SU-DHL-6 (cell line): ENCODE data around the gene FXYD5.
A peak's percentile ranks its signal among the peaks of the same experiment; 100 is the strongest.

Source experiments
- H2AFZ ChIP-seq: fragments of 200-600 bp; sonication (generic); 2 replicates; pipeline ENCODE4 v1.6.1; 2014; ENCODE audit warnings: low read depth, mild to moderate bottlenecking, moderate library complexity, mixed read lengths, antibody characterized with exemption, low read length; ENCODE audit not compliant: severe bottlenecking
- H3F3A ChIP-seq: fragments of 200-600 bp; shearing (Covaris generic); 2 replicates; pipeline ENCODE4 v1.6.0; 2016; ENCODE audit warnings: antibody characterized with exemption, mild to moderate bottlenecking; ENCODE audit not compliant: insufficient read depth
- H3K27ac ChIP-seq: fragments of 200-600 bp; sonication (generic); 2 replicates; pipeline ENCODE4 v1.5.1; 2016; ENCODE audit warnings: low read depth, mild to moderate bottlenecking, low read length, moderate library complexity, mixed read lengths
- H3K27me3 ChIP-seq: fragments of 200-600 bp; sonication (generic), shearing (Covaris generic); 2 replicates; pipeline ENCODE4 v1.6.0; 2014; ENCODE audit warnings: mild to moderate bottlenecking, low read length
- H3K36me3 ChIP-seq: fragments of 200-600 bp; sonication (generic); 2 replicates; pipeline ENCODE4 v1.6.1; 2014; ENCODE audit warnings: mild to moderate bottlenecking, low read length, mixed read lengths
- H3K4me2 ChIP-seq: fragments of 300-600, 200-600 bp; shearing (Covaris generic), sonication (generic); 2 replicates; pipeline ENCODE4 v1.6.0; 2014; ENCODE audit warnings: low read length, low read depth, mild to moderate bottlenecking; ENCODE audit not compliant: poor library complexity, severe bottlenecking
- H3K4me3 ChIP-seq: fragments of 200-600 bp; sonication (generic); 2 replicates; pipeline ENCODE4 v1.5.1; 2014; ENCODE audit warnings: antibody characterized with exemption, low read length, mild to moderate bottlenecking, mixed read lengths; ENCODE audit not compliant: insufficient read depth, poor library complexity, severe bottlenecking
- H3K79me2 ChIP-seq: fragments of 200-600 bp; sonication (generic); 2 replicates; pipeline ENCODE4 v1.6.1; 2014; ENCODE audit warnings: mild to moderate bottlenecking, low read length, moderate library complexity; ENCODE audit not compliant: insufficient read depth
- H3K9ac ChIP-seq: fragments of 200-600 bp; sonication (generic); 2 replicates; pipeline ENCODE4 v1.7.0; 2014; ENCODE audit warnings: mild to moderate bottlenecking, low read length
- H3K9me2 ChIP-seq: fragments of 200-600 bp; sonication (generic); replicated peaks from 2 replicates; pipeline ENCODE4 v1.6.1; 2014; ENCODE audit warnings: low read length; ENCODE audit not compliant: insufficient read depth
- H3K9me3 ChIP-seq: fragments of 200-600 bp; sonication (generic); 2 replicates; pipeline ENCODE4 v1.6.1; 2014; ENCODE audit warnings: low read length, mixed read lengths; ENCODE audit not compliant: insufficient read depth
- H4K20me1 ChIP-seq: fragments of 200-600 bp; sonication (generic); 2 replicates; pipeline ENCODE4 v1.6.1; 2014; ENCODE audit warnings: low read depth, mild to moderate bottlenecking, antibody characterized with exemption, low read length, moderate library complexity, mixed read lengths
- EZH2phosphoT487 ChIP-seq: fragments of 200-600 bp; sonication (generic), shearing (Covaris generic); conservative IDR thresholded peaks from 2 replicates; pipeline ENCODE4 v1.6.1; 2018; ENCODE audit warnings: mild to moderate bottlenecking, antibody characterized with exemption, low read length, moderate library complexity, mixed read lengths
- TF ChIP-seq, protein P1 (sequence below): fragments of 200-600 bp; sonication (generic); IDR thresholded peaks from one replicate; pipeline ENCODE4 v1.5.1; 2017; ENCODE audit warnings: antibody characterized with exemption, mild to moderate bottlenecking, low read length, moderate library complexity; ENCODE audit not compliant: insufficient read depth, poor library complexity, severe bottlenecking

The FXYD5 gene

DNA sequence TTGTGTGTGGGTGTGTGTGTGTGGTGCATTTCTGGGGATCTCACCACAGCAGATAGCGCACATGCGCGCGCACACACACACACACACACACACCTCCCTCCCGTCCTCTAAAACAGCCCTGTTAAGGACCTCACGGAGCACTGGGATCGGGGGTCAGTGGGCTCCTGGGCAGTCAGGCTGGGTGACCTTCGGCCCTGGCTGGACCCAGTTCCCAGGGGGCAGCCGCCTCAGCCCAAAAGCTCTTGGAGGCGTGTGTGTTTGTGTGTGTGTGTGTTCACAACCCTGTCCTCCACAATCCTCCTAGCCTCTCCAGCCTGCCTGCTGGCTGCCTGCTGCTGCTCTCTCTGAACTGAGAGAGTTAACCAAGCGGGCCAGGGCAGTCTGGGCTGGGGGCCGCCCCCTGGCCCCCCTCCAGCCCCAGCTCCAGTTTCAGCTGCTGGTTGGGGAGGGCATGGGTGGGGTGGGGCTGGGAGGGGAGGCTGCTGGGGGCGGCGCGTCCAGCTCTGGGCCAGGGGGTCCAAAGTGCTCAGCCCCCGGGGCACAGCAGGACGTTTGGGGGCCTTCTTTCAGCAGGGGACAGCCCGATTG, 16.1 kb upstream of the FXYD5 start, which contains the start of gene FXYD1:
Gene FXYD1, plus strand, starts transcription at position 520 of the 588 bp plus-strand sequence. CDS start 1,256 bp downstream, outside the sequence.
- Histone ChIP-seq H3K4me3 (no peak within 1 kb of the TSS), H3K4me2 (no peak within 1 kb of the TSS)

DNA sequence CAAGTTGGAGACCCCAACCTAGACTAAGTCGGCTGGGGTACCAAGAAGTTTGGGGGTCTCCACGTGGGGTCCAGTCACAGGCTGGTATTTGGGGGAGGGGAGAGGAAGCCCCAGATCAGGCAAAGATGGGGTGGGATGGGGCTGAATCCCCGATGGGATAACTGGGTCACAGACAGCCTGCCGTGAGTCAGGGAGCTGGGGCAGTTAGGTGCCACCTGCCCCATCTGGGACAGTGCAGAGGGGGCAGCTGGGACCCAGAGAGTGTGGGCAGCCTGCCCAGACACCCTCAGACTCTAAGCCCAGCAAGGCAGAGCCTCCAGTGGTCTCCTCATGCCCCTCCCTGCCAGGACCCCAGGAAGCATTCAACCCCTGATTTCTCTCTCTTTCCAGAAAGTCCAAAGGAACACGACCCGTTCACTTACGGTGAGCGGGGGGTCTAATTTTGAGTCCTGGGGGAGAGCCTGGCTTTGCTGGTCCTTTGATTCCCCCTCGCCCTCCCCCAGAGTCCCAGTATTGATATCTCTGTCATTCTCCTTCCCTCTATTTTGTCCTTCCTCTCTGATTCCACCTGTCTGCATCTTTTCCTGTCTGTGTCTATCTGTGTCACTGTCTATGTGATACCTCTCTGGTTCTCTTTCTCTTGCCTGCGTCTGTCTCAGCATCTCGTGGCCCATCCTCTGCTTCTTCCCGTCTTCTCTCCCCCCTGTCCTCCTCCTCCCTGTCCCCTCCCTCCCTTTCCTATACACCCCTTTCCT, 14.2 kb upstream of the FXYD5 start:
- H3K27me3 ChIP-seq, result no peaks in the 10 kb centered on the region
- H2AFZ ChIP-seq, result peak overlapping the region; percentile 70
- peak overlapping the region; percentile 31; the same call in 1 of the 2 replicates for H3K9ac ChIP-seq
- H4K20me1 ChIP-seq, result no peaks in the 10 kb centered on the region
- H3K4me2 ChIP-seq, result peak overlapping the region; percentile 70
- no peak overlapping the region for H3K4me3 ChIP-seq
- H3K27ac ChIP-seq, result no peak overlapping the region
- no peaks in the 10 kb centered on the region for H3K36me3 ChIP-seq
- no peaks in the 10 kb centered on the region for H3K9me2 ChIP-seq
- peaks cover 7% of the 10 kb centered on the region for H3F3A ChIP-seq
- H3K9me3 ChIP-seq, result no peaks in the 10 kb centered on the region
- no peaks in the 10 kb centered on the region for H3K79me2 ChIP-seq
- no peak for TF ChIP-seq EZH2phosphoT487
- TF ChIP-seq, protein P1, sequence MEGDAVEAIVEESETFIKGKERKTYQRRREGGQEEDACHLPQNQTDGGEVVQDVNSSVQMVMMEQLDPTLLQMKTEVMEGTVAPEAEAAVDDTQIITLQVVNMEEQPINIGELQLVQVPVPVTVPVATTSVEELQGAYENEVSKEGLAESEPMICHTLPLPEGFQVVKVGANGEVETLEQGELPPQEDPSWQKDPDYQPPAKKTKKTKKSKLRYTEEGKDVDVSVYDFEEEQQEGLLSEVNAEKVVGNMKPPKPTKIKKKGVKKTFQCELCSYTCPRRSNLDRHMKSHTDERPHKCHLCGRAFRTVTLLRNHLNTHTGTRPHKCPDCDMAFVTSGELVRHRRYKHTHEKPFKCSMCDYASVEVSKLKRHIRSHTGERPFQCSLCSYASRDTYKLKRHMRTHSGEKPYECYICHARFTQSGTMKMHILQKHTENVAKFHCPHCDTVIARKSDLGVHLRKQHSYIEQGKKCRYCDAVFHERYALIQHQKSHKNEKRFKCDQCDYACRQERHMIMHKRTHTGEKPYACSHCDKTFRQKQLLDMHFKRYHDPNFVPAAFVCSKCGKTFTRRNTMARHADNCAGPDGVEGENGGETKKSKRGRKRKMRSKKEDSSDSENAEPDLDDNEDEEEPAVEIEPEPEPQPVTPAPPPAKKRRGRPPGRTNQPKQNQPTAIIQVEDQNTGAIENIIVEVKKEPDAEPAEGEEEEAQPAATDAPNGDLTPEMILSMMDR, result no peak

More for the DNA sequence above, 16.1 kb upstream of the FXYD5 start, which contains the start of gene FXYD1:
- H3K9me3 ChIP-seq, result no peaks in the 10 kb centered on the region
- H3K9ac ChIP-seq, result no peak within 1 kb of the TSS
- no peaks in the 10 kb centered on the region for H3K9me2 ChIP-seq
- H3K27ac ChIP-seq, result no peak within 1 kb of the TSS
- H3K27me3 ChIP-seq, result no peaks in the 10 kb centered on the region
- no peak within 1 kb of the TSS for H2AFZ ChIP-seq
- H3K79me2 ChIP-seq, result no peaks in the 10 kb centered on the region
- no peaks in the 10 kb centered on the region for H4K20me1 ChIP-seq
- H3K36me3 ChIP-seq, result no peaks in the 10 kb centered on the region
- H3F3A ChIP-seq, result peaks cover 7% of the 10 kb centered on the region
- TF ChIP-seq, protein P1, result no peak
- no peak for TF ChIP-seq EZH2phosphoT487

DNA sequence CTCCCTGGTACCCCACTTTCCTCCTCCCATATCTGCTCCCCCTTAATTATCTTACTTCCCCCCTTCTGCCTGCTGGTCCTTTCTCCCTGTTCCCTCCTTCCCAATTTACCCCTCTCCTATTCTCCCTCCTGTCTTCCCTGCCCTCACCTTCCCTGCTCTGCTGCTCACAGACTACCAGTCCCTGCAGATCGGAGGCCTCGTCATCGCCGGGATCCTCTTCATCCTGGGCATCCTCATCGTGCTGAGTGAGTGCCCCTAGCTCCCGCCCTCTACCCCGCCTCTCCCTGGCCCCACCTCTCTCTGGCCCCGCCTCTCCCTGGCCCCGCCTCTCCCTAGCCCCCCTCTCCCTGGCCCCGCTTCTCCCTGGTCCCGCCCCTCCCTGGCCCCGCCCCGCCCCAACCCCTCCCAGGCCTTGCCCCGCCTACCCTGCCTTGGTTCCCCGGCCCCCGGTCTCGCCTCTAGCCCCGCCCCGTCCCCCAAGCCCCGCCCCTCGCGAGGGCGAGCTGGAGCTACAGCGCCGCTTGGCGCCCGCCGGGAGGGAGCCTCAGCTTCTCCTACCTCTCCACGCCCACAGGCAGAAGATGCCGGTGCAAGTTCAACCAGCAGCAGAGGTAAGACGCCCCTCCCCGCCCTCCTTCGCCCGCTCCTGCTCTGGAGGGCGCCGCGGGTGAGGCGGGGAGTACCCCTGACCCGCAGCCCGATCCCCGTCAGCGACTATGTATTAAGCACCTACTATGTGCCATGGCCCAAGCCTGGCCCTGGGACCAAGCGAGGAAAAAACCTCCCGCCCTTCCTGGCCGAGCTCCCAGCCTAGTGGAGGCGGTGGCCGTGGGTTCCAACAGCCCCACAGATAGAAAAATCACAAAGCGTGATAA, 13.3 kb upstream of the FXYD5 start:
- peak overlapping the region; percentile 89 for H2AFZ ChIP-seq
- no peaks in the 10 kb centered on the region for H3K79me2 ChIP-seq
- H3K27ac ChIP-seq, result peak overlapping the region; percentile 60
- peak overlapping the region; percentile 47 for H3K4me3 ChIP-seq
- TF ChIP-seq EZH2phosphoT487, result no peak
- TF ChIP-seq, protein P1, result peak; percentile 50
- H3K9ac ChIP-seq, result peak overlapping the region; percentile 44; the same call in 1 of the 2 replicates
- H3F3A ChIP-seq, result peaks cover 7% of the 10 kb centered on the region
- no peaks in the 10 kb centered on the region for H3K36me3 ChIP-seq
- peak overlapping the region; percentile 70 for H3K4me2 ChIP-seq
- no peaks in the 10 kb centered on the region for H3K27me3 ChIP-seq
- no peaks in the 10 kb centered on the region for H4K20me1 ChIP-seq
- H3K9me3 ChIP-seq, result no peaks in the 10 kb centered on the region
- no peaks in the 10 kb centered on the region for H3K9me2 ChIP-seq
